ENCODE results near the gene WNT11.

The WNT11 gene

DNA sequence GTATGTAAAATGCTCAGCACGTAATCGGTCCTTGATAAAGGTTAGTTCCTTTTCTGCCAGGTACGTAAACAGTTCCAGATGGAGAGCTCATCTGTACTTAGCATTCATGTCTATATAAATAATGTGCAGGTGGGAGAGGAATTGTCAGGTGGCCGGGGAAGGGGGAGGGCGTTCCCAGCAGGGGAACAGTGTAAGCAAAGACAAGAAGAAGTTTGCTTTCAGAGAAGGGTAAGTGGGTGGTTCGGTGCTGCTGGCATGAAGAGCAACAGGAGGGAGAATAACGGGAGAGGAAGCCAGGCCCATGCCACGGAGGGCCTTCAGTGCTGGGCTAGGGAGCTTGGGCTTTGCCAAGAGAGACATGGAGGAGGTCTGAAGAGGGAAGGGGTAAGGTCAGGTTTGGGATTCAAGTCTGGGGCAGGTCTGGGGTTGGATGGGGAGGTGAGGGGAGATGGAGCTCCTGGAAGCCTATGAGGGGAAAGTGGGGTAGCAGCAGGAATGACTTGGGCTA is 11.4 kb upstream of the WNT11 start:
- no peaks in the 10 kb centered on the region for H3F3A ChIP-seq (ENCODE audit: control insufficient read depth, insufficient read depth)
- H3K4me2 ChIP-seq (ENCODE audit: low read length), result no peak overlapping the region
- H3K9me2 ChIP-seq (replicated peaks; ENCODE audit: control insufficient read depth, low read length), result no peaks in the 10 kb centered on the region
- H3K4me1 ChIP-seq (ENCODE audit: control insufficient read depth, low read length), result no peaks in the 10 kb centered on the region
- TF ChIP-seq CTCF (IDR thresholded peaks at IDR 0.05; ENCODE audit: low read depth, low read length, poor library complexity, severe bottlenecking), result no peak
- TF ChIP-seq EZH2phosphoT487 (IDR thresholded peaks at IDR 0.05; ENCODE audit: borderline replicate concordance, low read length), result no peak
- peaks cover 7% of the 10 kb centered on the region; the same call in 1 of the 2 replicates for H3K27me3 ChIP-seq (ENCODE audit: control insufficient read depth, low read length)
- H3K36me3 ChIP-seq (ENCODE audit: control insufficient read depth, low read length), result no peaks in the 10 kb centered on the region
- H3K79me2 ChIP-seq (ENCODE audit: control insufficient read depth, low read length), result no peaks in the 10 kb centered on the region
- no peak overlapping the region for H3K4me3 ChIP-seq (ENCODE audit: low read length)
- no peaks in the 10 kb centered on the region for H4K20me1 ChIP-seq (ENCODE audit: control insufficient read depth, insufficient read depth, low read depth, low read length)
- no peak overlapping the region for H3K27ac ChIP-seq (ENCODE audit: low read depth, low read length)
- no peaks in the 10 kb centered on the region for H3K9me3 ChIP-seq (ENCODE audit: control insufficient read depth, insufficient read depth, low read length)

- Histone ChIP-seq H3K9me3 (ENCODE audit: control insufficient read depth, insufficient read depth, low read length) (no peaks in the 10 kb centered on the region), H3K27ac (ENCODE audit: low read depth, low read length) (no peak overlapping the region), H3K4me3 (ENCODE audit: low read length) (no peak overlapping the region), H3K4me1 (ENCODE audit: control insufficient read depth, low read length) (no peaks in the 10 kb centered on the region), H4K20me1 (ENCODE audit: control insufficient read depth, insufficient read depth, low read depth, low read length) (no peaks in the 10 kb centered on the region), H3K79me2 (ENCODE audit: control insufficient read depth, low read length) (no peaks in the 10 kb centered on the region), H3K9me2 (replicated peaks; ENCODE audit: control insufficient read depth, low read length) (no peaks in the 10 kb centered on the region), H3F3A (ENCODE audit: control insufficient read depth, insufficient read depth) (no peaks in the 10 kb centered on the region), H3K27me3 (ENCODE audit: control insufficient read depth, low read length) (peaks cover 12% of the 10 kb centered on the region), H3K4me2 (ENCODE audit: low read length) (no peak overlapping the region), H3K36me3 (ENCODE audit: control insufficient read depth, low read length) (no peaks in the 10 kb centered on the region)
- TF ChIP-seq EZH2phosphoT487 (IDR thresholded peaks at IDR 0.05; ENCODE audit: borderline replicate concordance, low read length), result no peak
- no peak for TF ChIP-seq CTCF (IDR thresholded peaks at IDR 0.05; ENCODE audit: low read depth, low read length, poor library complexity, severe bottlenecking)
Observed at GRCh38 chr11:76216536-76217325, 10.4 kb upstream of the WNT11 start.

- peaks cover 20% of the 10 kb centered on the region for H3K27me3 ChIP-seq (ENCODE audit: control insufficient read depth, low read length)
- no peaks in the 10 kb centered on the region for H3K4me1 ChIP-seq (ENCODE audit: control insufficient read depth, low read length)
- no peak overlapping the region for H3K27ac ChIP-seq (ENCODE audit: low read depth, low read length)
- no peaks in the 10 kb centered on the region for H3K9me2 ChIP-seq (replicated peaks; ENCODE audit: control insufficient read depth, low read length)
- H4K20me1 ChIP-seq (ENCODE audit: control insufficient read depth, insufficient read depth, low read depth, low read length), result no peaks in the 10 kb centered on the region
- H3K4me3 ChIP-seq (ENCODE audit: low read length), result no peak overlapping the region
- H3K9me3 ChIP-seq (ENCODE audit: control insufficient read depth, insufficient read depth, low read length), result no peaks in the 10 kb centered on the region
- no peaks in the 10 kb centered on the region for H3K79me2 ChIP-seq (ENCODE audit: control insufficient read depth, low read length)
- H3F3A ChIP-seq (ENCODE audit: control insufficient read depth, insufficient read depth), result no peaks in the 10 kb centered on the region
- no peak overlapping the region for H3K4me2 ChIP-seq (ENCODE audit: low read length)
- H3K36me3 ChIP-seq (ENCODE audit: control insufficient read depth, low read length), result no peaks in the 10 kb centered on the region
- TF ChIP-seq EZH2phosphoT487 (IDR thresholded peaks at IDR 0.05; ENCODE audit: borderline replicate concordance, low read length), result no peak
Observed at GRCh38 chr11:76215941-76216340, 9.6 kb upstream of the WNT11 start.

GRCh38 chr11:76214968-76215548 is 8.8 kb upstream of the WNT11 start:
- Histone ChIP-seq H3K9me3 (ENCODE audit: control insufficient read depth, insufficient read depth, low read length) (no peaks in the 10 kb centered on the region), H3F3A (ENCODE audit: control insufficient read depth, insufficient read depth) (no peaks in the 10 kb centered on the region), H3K36me3 (ENCODE audit: control insufficient read depth, low read length) (no peaks in the 10 kb centered on the region), H3K4me3 (ENCODE audit: low read length) (no peak overlapping the region), H3K27ac (ENCODE audit: low read depth, low read length) (no peak overlapping the region), H3K4me1 (ENCODE audit: control insufficient read depth, low read length) (peaks cover 2% of the 10 kb centered on the region; the same call in 1 of the 2 replicates), H4K20me1 (ENCODE audit: control insufficient read depth, insufficient read depth, low read depth, low read length) (no peaks in the 10 kb centered on the region), H3K9me2 (replicated peaks; ENCODE audit: control insufficient read depth, low read length) (no peaks in the 10 kb centered on the region), H3K4me2 (ENCODE audit: low read length) (no peak overlapping the region), H3K27me3 (ENCODE audit: control insufficient read depth, low read length) (peaks cover 27% of the 10 kb centered on the region), H3K79me2 (ENCODE audit: control insufficient read depth, low read length) (no peaks in the 10 kb centered on the region)
- TF ChIP-seq EZH2phosphoT487 (IDR thresholded peaks at IDR 0.05; ENCODE audit: borderline replicate concordance, low read length) (no peak), CTCF (IDR thresholded peaks at IDR 0.05; ENCODE audit: low read depth, low read length, poor library complexity, severe bottlenecking) (no peak)

All from DOHH2 (cell line).